HG03045 (cell line): ENCODE results near the gene MRAP.
"Not testable (repeated sequence)": the region's sequence is repeated elsewhere in the genome, so short reads cannot be mapped to it uniquely, and the experiment has no call there.

Source experiments
- ATAC-seq: cut with Tn5 transposase; IDR thresholded peaks from one replicate; pipeline ENCODE4 v1.9.1; 2021; ENCODE audit warnings: mild to moderate bottlenecking, moderate library complexity; ENCODE audit not compliant: unreplicated experiment

The MRAP gene

DNA sequence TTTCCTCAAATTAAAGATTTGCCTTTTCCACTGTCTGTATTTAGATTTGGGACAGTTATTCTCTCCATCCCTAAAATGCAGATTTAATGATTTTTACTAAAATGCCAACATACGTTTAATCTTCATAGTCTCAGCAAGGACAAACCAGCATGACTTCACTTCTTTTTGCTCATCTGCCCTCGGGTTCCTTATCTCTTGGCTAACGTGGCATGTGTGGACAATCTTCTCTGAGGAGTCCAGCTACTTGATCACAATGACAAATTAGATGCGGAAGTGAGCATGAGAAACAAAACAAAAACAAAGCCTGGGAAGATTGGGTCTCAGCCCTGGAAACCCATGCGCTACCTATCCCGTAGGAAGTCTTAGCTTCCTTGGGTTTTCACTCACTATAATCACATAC, 1.0 kb downstream of the MRAP start:
- ATAC-seq, result no peak

DNA sequence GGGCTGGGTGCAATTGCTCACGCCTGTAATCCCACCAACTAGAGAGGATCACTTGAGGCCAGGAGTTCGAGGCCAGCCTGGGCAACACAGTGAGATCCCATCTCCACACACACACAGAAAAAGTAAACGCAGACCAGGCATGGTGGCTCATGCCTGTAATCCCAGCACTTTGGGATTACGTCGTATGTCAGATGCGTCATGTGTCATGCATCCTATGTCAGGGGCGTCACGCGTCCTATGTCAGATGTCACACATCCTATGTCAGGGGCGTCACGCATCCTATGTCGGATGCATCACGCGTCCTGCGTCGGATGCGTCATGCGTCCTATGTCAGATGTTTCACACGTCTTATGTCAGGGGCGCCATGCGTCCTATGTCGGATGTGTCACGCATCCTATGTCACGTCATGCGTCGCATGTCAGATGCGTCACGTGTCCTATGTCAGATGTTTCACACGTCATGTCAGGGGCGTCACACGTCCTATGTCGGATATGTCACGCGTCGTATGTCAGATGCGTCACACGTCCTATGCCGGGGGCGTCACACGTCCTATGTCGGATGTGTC, 1.5 kb downstream of the MRAP start:
- no peak for ATAC-seq

DNA sequence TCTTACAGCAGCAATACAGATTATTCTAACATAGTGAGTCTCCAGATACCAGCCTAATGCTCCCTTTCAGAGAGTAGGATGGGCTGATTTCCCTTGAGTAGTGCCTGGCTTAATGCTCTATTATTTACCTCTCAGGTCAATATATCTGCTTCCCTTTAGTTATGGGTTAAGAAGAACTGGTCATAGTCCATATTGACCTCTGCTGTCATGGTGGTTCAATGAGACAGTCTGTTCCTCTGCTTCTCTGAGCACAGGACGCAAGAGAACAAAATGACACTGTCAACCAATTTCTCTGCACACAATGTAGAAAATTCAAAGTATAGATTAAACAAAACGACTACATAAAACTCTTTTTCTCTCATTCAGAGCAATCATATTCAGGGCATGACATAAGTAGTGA, 2.9 kb downstream of the MRAP start:
- ATAC-seq, result no peak

DNA sequence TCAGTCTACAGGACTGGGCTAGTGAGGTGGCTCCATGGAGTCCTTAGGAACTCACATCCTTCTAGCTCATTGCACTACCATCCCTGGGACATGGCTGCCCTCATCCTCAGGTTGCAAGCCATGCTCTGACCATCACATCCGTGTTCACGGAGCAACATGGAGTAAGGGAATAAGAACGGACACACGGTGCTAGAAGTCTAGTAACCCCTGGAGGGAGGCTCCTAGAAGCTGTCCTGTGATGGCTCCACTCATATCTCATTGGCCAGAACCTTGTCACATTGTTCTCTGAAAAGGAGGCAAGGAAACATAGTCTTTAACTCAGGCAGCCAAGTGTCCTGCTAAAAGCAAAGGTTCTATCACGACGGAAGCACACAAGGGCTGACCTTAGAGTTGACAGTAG, 3.9 kb downstream of the MRAP start:
- ATAC-seq, result no peak

DNA sequence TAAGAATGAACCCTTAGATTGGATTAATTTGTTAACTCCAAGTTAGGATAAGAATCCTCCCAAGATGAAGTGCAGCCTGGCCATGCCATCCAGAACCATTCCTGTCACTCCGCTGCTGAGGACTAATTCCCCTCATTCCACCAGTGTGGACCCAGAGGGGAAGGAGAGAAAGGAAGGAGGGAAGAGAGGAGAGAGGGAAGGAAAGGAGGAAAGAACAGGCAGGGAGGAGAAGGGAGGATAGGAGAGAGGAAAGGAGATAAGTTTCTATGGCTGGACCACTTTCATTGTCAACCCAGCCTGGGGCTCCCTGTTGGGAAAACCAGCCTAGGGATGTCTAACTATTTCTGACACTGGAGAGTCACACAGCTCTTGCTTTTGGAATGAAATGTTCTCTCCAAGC, 4.7 kb downstream of the MRAP start:
- no peak for ATAC-seq

DNA sequence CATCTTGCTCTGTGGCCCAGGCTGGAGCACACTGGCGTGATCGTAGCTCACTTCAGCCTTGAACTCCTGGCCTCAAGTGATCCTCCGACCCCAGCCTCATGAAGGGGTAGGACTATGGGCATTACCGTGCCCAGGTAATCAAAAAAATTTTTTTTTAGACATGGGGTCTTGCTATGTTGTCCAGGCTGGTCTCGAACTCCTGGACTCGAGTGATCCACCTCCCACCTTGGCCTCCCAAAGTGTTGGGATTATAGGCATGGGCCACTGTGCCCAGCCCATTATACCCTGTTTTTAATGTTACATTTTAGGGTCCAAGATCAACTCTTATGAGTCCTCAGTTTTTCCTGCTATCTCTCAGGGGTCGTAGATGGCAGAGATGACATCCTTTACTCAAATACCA, 6.3 kb downstream of the MRAP start:
- no peak for ATAC-seq

DNA sequence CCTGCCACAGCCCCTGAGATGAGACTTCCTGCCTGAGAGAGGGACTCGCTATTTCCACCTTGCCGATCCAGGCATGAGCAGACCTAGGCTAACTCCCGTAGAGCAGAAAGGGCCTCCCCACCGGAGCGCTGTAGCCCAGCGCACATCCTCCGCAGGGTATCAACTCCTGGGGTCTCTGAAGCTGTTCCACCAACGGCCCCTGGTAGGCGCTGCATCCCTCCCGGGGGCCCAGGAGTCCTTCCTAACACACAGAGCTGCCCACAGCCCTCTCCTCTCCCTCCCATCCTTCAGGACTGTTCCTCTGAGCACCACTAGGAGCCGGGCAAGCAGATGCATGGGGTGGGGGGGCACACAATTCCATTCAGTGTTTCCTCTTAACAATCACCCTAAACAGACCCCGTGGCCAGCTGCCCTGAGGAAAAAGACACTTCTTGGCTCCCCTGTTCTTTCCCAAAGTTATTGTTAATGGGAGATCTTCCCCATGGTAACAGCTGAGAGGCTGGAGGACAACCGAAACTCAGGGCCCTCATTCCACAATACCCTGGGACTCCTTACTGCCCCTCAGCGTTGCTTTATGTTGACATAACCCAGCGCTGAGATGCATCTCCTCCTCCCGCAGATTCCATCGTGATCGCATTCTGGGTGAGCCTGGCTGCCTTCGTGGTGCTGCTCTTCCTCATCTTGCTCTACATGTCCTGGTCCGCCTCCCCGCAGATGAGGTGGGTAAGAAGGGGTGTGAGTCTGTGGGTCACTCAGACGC, 7.5 kb downstream of the MRAP start:
- ATAC-seq, result no peak

DNA sequence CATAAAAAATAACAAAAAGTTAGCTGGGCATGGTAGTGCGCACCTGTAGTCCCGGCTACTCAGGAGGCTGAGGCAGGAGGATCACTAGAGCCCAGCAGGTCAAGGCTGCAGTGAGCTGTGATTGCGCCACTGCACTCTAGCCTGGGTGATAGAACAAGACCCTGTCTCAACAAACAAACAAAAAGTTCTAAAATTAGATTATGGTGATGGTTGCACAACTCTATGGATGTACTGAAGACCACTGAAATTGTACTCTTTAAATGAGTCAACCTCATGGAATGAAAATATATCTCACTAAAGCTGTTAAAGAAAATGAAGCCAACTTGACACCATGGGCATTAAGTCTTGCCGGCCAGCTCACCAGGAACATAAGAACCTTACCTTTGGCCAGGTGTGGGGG, 9.1 kb downstream of the MRAP start:
- ATAC-seq, result no peak

DNA sequence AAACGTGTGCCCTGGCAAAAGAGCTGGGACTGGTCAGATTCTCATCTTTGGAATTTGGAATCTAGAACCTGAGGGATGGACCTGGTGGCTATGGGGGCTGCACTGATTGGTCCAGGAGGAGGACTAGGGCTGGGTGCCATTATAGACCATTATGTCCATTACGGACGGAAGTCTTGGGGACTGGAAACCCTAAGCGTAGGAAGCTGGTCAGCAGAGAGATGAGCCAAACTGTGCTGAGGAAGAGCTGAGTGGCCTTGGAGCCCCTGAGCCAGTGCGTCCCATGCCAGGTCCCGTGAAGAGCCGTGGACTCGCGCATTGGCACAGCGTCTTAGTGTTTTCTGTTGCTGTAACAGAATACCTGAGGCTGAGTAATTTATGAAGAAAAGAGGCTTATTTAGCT, 10.0 kb downstream of the MRAP start:
- no peak for ATAC-seq

DNA sequence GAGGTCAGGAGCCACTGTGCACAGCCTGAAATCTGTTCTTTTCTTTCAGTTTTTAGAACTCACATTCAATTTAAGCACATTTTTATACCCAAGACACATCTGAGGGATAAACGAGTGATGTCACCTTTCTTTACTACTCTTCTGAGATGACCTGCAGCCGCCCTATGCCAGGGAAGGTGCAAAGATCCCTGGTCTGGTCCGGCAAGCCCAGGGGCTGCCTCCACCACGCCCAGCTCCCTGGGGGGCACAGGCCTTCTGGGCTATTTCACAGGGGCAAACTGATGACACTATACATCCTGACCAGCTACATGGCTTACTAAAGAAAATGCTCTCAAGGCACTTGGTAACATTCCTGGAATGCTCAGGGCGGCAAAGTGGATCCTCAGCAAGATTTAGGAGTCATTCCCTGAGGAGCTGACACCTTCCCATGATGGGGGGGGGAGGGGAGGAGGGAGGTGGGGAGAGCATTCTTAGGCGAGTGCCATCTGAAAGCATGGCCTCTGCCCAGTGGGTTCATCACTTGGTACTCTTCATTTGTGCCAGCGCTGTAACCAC, 11.3 kb downstream of the MRAP start:
- no peak for ATAC-seq

DNA sequence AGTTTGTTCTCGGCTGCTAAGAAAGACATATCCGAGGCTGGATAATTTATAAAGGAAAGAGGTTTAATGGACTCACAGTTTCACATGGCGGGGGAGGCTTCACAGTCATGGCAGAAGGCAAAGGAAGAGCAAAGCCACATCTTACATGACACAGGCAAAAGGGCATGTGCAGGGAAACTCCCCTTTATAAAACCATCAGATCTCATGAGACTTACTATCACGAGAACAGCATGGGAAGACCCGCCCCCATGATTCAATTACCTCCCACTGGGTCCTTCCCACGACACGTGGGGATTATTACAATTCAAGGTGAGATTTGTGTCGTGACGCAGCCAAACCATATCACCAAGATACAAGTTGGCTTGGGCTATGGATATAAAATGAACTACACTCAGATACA, 12.3 kb downstream of the MRAP start:
- ATAC-seq, result not testable (repeated sequence)

DNA sequence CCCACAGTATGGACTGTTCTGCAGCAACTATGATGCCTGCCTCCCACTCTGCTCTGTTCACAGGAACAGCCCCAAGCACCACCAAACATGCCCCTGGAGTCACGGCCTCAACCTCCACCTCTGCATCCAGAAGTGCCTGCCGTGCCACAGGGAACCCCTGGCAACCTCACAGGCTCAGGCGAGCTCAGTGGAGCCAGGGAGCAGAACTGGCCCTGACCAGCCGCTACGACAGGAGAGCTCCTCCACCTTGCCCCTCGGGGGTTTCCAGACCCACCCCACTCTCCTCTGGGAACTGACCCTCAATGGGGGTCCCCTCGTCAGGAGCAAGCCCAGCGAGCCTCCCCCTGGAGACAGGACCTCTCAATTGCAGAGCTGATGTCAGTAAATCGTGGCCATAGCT, 13.0 kb downstream of the MRAP start:
- ATAC-seq, result no peak

DNA sequence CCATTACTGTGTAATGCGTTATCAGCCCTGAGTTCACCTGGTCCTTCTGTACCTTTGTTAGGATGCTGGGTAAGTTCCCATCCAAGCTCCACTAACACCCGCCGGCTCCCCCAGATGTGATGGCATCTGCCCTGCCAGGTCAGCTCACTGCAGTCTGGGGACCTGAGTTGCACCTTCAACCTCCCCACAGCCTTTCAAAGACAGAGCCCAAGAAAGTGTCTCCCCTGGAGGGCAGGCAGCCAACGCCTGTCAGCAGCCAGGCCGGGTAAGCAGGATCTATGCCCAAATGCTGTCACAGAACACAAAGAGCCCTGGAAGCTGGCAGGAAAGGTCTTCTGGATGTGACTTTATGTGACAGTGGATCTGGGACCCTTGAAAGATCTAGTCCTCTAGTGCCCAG, 13.7 kb downstream of the MRAP start:
- ATAC-seq, result no peak

DNA sequence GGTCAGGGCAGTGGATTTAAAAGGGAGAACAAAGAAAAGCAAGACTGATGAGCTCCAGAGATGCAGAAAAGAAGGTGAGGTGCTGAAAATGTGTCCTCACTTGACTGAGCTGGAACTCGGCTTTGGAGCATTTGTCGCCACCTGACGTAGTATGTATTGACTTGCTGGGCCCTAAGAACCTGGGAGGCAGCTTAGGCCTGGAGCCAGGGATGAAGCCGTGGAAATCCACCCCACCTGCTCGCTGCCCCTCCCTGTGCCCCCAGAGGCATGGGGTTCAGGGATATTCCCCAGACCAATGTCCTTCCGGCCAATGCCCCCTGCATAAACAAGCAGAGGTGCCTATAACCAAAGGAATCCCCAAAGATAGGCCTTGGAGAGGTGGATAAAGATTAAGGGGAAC, 14.3 kb downstream of the MRAP start:
- no peak for ATAC-seq

DNA sequence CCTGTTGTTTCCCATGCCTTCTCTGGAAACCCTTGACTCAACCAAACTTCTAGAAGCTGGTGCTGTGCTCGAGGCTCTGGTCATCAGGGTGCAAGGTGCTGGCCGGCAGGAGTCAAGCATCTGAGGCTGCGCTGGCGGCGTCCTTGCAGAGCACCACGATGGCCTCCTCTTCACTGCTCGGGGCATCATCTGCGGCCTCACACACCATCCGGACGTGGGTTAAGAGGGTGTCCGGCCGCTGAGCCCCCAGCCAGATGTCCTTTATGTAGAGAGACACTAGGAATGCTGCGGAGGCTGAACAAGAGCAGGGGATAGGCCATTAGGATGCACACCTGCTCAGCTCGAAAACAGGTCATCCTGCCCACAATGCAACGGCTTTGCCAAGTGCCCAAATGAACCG, 16.2 kb downstream of the MRAP start:
- no peak for ATAC-seq

DNA sequence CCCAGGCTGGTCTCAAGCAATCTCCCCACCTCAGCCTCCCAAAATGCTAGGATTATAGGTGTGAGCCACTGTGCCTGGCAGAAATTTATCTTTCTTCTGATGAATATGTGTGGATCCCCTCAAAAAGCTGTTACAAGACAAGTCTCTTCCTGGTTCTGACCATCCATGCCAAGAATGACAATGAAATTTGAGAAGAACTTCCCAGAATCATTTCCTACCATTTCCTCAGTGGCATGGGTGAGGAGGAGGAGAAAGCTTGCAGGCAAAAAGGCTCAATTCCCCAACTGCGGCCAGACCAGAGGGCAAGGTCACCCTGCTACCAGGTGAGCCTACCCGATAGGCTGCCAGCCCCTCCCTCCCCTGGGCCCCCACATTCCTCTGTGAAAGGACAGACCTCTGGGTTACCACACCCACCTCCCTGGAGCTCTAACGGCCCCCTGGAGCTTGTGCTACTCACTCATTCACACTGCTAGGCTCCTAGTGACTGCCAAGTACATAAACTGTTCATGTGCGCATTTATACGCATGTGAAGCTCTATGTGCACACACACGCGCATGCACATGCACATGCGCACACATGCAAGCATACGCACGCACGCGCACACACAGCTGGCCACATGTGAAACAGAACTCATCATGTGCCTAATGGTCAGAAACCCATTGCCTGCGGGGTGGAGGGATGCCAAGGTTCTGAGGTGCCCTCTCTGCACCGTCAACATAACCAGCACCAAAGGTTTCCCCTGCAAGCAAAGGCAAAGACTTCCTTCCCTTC, 17.0 kb downstream of the MRAP start:
- ATAC-seq, result no peak

DNA sequence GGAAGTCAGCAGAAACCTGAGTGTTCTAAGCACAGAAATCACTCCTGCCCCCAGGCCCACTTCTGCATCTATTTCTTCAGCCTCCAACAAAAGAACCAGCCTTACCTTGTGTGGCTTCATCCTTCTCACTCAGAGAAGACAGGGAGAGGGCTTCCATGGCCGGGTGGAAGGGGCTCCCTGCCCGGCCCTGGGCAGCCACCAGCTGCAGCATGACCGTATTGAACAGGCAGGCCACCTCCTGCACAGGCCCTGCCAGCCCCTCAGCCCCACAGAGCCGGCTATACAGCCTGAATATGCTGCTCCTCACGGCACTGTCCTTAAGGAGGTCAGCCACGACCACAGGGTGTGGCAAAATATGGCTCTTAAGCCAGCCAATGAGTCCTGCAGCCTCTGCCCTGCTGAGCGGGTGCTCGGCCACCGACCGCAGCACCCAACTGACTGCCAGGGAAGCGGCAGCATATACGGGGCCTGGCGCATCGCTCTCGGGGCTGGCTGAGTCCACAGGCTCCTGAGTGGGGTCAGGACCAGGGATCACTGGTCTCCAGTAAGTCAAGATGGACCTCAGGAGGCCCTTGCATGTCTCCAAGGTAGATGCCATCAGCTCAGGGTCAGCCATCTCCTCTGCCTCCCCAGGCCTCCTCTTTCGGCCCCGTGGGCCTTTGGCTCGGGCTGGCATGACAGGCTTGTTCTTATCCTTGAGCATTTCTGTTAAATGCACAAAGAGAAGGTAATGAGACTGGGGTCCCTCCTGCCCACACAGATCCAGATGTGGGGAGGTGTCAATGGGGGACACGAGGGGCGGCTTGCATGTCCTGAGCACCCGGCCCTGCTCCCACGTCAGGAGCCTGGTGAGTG, 17.9 kb downstream of the MRAP start:
- ATAC-seq, result no peak

DNA sequence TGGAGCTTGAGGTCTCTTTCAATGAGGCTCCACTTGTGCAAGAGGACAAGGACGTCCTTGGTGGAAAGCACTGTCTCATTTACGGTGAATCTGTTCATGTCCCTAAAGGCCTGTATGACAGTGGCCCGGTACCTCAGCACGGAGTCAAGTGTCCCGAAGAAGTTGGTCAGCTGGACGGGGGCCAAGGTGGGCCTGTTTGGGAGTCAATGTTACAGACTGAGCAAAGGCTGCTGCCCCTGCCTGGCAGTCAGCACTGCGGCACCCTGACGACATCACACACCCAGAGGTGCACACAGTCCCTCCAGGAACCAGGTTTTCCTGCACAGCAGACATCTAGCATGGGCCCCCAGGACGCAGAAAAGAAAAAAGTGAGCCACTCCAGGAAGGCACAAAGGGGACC, 19.1 kb downstream of the MRAP start:
- ATAC-seq, result no peak

DNA sequence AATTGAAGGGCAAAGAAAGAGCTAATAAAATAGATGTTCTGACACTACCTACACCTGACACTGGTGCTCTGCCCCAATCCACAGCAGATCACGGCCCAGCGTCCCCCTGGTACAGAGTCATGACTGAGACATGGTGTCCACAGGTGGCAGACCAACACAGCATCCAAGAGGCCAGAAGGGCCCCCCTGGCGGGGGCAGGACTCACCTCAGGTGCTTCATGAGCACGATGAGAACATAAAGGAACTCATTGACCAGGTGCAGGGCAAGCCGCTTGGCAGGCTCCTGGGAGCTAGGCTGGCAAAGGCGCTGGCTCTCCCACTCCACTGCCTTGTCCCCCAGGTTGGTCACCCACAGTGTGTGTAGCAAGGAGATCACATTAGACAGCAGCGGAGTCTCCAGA, 20.4 kb downstream of the MRAP start:
- ATAC-seq, result no peak

DNA sequence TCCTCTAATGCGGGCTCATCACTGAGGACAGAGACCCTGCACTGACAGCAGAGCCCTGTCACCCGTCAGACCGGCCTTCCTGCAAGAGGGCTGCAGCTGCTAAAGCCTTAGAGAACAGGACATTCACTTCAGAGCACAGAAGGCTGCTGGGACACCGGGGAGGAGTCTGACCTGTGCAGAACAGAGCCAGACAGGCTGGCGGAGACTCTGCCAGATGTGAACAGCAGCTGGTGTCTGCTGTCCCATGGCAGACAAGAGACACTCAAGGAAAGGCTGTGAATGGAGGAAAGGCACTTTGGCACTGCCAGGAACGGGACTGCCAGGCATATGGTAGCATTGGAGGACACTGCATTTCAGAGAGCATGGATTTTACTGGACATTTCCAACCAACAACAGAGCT, 21.4 kb downstream of the MRAP start:
- no peak for ATAC-seq

DNA sequence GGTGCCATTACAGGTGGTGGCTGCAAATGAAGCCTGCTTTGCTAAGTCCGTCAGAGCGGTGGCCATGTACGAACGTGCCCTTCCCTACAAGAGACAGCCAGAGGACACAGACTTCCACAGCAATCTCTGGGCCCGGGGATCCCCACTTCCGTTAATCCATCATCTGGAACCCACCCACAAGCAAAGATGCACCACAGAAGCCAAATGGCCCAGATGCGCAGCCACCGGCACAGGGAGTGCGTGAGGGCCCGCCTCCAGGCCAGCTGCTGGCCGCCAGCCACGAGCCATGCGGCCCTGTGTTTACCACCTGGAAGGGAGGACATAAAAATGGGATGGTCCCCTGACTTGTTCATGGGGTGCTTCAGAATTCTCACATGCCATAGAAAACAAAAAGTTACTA, 22.1 kb downstream of the MRAP start:
- no peak for ATAC-seq
